GM13977 (cell line): ENCODE data around the gene CDH6.

Experiments
- DNase-seq: peaks from one replicate; pipeline ENCODE4 v3.0.0; 2012; ENCODE audit warnings: low spot score
- in situ Hi-C: fragments of 300-500 bp; cut with MboI; formaldehyde crosslinking; loops from one replicate; pipeline ENCODE4 v1.12.0; 2022; ENCODE audit warnings: low sequenced_read_pairs, low pct_unique_long_range_greater_than_20kb, mixed read lengths, inconsistent platforms; ENCODE audit not compliant: unreplicated experiment
- TF ChIP-seq, protein P1 (sequence below): IDR thresholded peaks from 2 replicates; pipeline ENCODE4 v1.5.1; 2012; ENCODE audit warnings: mild to moderate bottlenecking, control low read depth; ENCODE audit not compliant: insufficient read depth; ENCODE audit errors: extremely low read depth, missing control alignments

CDH6 gene

GRCh38 chr5:31291323-31291854 is 97.9 kb downstream of the CDH6 start:
- TF ChIP-seq, protein P1, sequence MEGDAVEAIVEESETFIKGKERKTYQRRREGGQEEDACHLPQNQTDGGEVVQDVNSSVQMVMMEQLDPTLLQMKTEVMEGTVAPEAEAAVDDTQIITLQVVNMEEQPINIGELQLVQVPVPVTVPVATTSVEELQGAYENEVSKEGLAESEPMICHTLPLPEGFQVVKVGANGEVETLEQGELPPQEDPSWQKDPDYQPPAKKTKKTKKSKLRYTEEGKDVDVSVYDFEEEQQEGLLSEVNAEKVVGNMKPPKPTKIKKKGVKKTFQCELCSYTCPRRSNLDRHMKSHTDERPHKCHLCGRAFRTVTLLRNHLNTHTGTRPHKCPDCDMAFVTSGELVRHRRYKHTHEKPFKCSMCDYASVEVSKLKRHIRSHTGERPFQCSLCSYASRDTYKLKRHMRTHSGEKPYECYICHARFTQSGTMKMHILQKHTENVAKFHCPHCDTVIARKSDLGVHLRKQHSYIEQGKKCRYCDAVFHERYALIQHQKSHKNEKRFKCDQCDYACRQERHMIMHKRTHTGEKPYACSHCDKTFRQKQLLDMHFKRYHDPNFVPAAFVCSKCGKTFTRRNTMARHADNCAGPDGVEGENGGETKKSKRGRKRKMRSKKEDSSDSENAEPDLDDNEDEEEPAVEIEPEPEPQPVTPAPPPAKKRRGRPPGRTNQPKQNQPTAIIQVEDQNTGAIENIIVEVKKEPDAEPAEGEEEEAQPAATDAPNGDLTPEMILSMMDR: no peak
- no peak for DNase-seq
- in situ Hi-C loops: no loop called here

- in situ Hi-C loops: no loop called here
These were observed 107.0 kb downstream of the CDH6 start for GRCh38 chr5:31300501-31300900.

GRCh38 chr5:31301833-31302232 is 108.3 kb downstream of the CDH6 start:
- in situ Hi-C loops: no loop called here
- DNase-seq: no peak
- TF ChIP-seq, protein P1: no peak

More at GRCh38 chr5:31300501-31300900, 107.0 kb downstream of the CDH6 start:
- DNase-seq: no peak
- TF ChIP-seq, protein P1: no peak

DNA sequence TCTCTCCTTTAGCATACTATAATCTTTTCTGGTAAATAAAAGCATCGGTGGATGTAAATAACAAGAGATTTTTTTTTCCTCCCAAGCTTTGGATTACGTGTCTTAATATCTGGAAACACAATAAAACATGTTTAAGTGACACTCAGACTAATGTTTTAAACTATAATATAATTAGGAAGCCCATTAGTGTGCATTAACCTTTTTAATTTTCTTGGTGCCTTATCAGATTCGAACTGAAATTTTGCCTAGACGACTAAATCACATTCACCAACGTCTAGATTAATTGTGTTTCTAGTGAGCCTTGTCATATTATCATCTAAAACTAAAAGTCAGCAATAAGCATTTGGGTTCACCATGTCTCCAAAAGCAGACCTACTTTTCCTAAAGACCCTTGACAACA is 110.2 kb downstream of the CDH6 start:
- DNase-seq: no peak
- TF ChIP-seq, protein P1: no peak
- in situ Hi-C loops: no loop called here

DNA sequence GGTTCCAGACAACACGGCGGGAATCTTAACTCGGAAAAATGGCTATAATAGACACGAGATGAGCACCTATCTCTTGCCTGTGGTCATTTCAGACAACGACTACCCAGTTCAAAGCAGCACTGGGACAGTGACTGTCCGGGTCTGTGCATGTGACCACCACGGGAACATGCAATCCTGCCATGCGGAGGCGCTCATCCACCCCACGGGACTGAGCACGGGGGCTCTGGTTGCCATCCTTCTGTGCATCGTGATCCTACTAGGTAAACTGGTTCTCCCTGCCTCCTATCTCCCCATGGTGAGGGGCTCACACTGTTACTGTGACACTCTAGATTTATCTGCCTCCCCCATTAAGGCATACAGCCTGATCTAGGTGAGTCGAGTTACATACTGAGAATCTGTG is 124.2 kb downstream of the CDH6 start:
- TF ChIP-seq, protein P1: no peak
- DNase-seq: no peak
- in situ Hi-C loops: no loop called here

DNA sequence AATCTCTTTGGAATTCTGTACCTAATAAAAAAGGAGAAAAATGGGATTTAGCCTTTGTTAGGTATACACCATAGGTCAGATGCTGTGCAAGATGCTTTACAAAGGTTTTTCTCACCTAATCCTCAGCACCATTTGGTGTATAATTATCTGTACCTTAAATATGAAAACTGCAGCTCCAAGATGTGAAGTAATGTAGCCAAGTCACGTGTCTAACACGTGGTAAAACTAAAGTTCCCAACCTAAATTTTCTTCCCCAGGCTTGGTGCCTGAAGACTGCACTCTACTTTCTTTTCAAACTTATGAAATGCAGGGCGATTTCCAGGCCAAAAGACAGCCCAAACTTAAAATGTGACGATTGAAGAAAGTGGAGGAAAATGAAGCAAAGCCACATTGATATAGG is 125.8 kb downstream of the CDH6 start:
- in situ Hi-C loops: no loop called here
- no peak for DNase-seq

More for the DNA sequence above, 125.8 kb downstream of the CDH6 start:
- TF ChIP-seq, protein P1: no peak
